Type B pancreatic cell (in vitro differentiated cells): ENCODE data around the gene MAGI3. TPM values are rescaled to one million over a fixed set of nuclear protein-coding genes. Genes with fewer than 3 reads are reported as not detected.

Experiments used
- DNase-seq: peaks from one replicate; pipeline ENCODE4 v3.0.0; 2021; ENCODE audit warnings: mixed read lengths; ENCODE audit not compliant: unreplicated experiment; ENCODE audit errors: extremely low spot score
- H3K27ac Mint-ChIP-seq: 2 replicates; pipeline ENCODE4 v1.8.0; 2021; ENCODE audit warnings: mild to moderate bottlenecking, mixed read lengths
- H3K27me3 Mint-ChIP-seq: 2 replicates; pipeline ENCODE4 v1.8.0; 2021; ENCODE audit warnings: mixed read lengths
- H3K36me3 Mint-ChIP-seq: 2 replicates; pipeline ENCODE4 v1.8.0; 2021; ENCODE audit warnings: mixed read lengths
- H3K4me1 Mint-ChIP-seq: one replicate; pipeline ENCODE4 v1.8.0; 2021; ENCODE audit warnings: mixed read lengths; ENCODE audit not compliant: unreplicated experiment
- H3K4me3 Mint-ChIP-seq: 2 replicates; pipeline ENCODE4 v1.8.0; 2021; ENCODE audit warnings: mild to moderate bottlenecking, mixed read lengths
- H3K9me3 Mint-ChIP-seq: 2 replicates; pipeline ENCODE4 v1.8.0; 2021; ENCODE audit warnings: mixed read lengths
- total RNA-seq: library from RNA; stranded (reverse); gene quantifications from 2 replicates; pipeline ENCODE4 v1.2.1, GENCODE V29; 2021; ENCODE audit warnings: low replicate concordance
- TF ChIP-seq, protein P1 (sequence below): fragments of 200-600 bp; sonication (generic); conservative IDR thresholded peaks from 2 replicates; pipeline ENCODE4 v1.5.0; 2021; ENCODE audit warnings: antibody characterized with exemption, mild to moderate bottlenecking

MAGI3 gene
- total RNA-seq, 1 donor from 2014 or later = 19.2 TPM

- TF ChIP-seq, protein P1, sequence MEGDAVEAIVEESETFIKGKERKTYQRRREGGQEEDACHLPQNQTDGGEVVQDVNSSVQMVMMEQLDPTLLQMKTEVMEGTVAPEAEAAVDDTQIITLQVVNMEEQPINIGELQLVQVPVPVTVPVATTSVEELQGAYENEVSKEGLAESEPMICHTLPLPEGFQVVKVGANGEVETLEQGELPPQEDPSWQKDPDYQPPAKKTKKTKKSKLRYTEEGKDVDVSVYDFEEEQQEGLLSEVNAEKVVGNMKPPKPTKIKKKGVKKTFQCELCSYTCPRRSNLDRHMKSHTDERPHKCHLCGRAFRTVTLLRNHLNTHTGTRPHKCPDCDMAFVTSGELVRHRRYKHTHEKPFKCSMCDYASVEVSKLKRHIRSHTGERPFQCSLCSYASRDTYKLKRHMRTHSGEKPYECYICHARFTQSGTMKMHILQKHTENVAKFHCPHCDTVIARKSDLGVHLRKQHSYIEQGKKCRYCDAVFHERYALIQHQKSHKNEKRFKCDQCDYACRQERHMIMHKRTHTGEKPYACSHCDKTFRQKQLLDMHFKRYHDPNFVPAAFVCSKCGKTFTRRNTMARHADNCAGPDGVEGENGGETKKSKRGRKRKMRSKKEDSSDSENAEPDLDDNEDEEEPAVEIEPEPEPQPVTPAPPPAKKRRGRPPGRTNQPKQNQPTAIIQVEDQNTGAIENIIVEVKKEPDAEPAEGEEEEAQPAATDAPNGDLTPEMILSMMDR = no peak
- no peaks in the 10 kb centered on the region for H3K9me3 Mint-ChIP-seq
- no peaks in the 10 kb centered on the region for H3K27me3 Mint-ChIP-seq
- no peaks in the 10 kb centered on the region for H3K4me1 Mint-ChIP-seq
- no peak overlapping the region for H3K4me3 Mint-ChIP-seq
- no peak overlapping the region for H3K27ac Mint-ChIP-seq
- DNase-seq = no peak
- H3K36me3 Mint-ChIP-seq = peaks cover 8% of the 10 kb centered on the region
Measured at GRCh38 chr1:113615425-113615824, 225.1 kb downstream of the MAGI3 start.

- Mint-ChIP-seq H3K4me3 (no peak overlapping the region), H3K27ac (no peak overlapping the region), H3K36me3 (peaks cover 14% of the 10 kb centered on the region), H3K27me3 (no peaks in the 10 kb centered on the region), H3K4me1 (no peaks in the 10 kb centered on the region), H3K9me3 (no peaks in the 10 kb centered on the region)
- DNase-seq = no peak
- TF ChIP-seq, protein P1 = no peak
Measured at GRCh38 chr1:113616156-113616555, 225.8 kb downstream of the MAGI3 start.

- H3K27ac Mint-ChIP-seq = no peak overlapping the region
- no peaks in the 10 kb centered on the region for H3K4me1 Mint-ChIP-seq
- H3K4me3 Mint-ChIP-seq = no peak overlapping the region
- peaks cover 15% of the 10 kb centered on the region for H3K36me3 Mint-ChIP-seq
- TF ChIP-seq, protein P1 = no peak
- H3K9me3 Mint-ChIP-seq = no peaks in the 10 kb centered on the region
- H3K27me3 Mint-ChIP-seq = no peaks in the 10 kb centered on the region
- no peak for DNase-seq
Measured at GRCh38 chr1:113617438-113618141, 227.3 kb downstream of the MAGI3 start.

- TF ChIP-seq, protein P1 = no peak
- H3K4me1 Mint-ChIP-seq = no peaks in the 10 kb centered on the region
- DNase-seq = no peak
- H3K9me3 Mint-ChIP-seq = peaks cover 8% of the 10 kb centered on the region
- no peaks in the 10 kb centered on the region for H3K27me3 Mint-ChIP-seq
- H3K4me3 Mint-ChIP-seq = no peak overlapping the region
- H3K36me3 Mint-ChIP-seq = peaks cover 47% of the 10 kb centered on the region
- no peak overlapping the region for H3K27ac Mint-ChIP-seq
Measured at GRCh38 chr1:113628997-113629396, 238.7 kb downstream of the MAGI3 start.

DNA sequence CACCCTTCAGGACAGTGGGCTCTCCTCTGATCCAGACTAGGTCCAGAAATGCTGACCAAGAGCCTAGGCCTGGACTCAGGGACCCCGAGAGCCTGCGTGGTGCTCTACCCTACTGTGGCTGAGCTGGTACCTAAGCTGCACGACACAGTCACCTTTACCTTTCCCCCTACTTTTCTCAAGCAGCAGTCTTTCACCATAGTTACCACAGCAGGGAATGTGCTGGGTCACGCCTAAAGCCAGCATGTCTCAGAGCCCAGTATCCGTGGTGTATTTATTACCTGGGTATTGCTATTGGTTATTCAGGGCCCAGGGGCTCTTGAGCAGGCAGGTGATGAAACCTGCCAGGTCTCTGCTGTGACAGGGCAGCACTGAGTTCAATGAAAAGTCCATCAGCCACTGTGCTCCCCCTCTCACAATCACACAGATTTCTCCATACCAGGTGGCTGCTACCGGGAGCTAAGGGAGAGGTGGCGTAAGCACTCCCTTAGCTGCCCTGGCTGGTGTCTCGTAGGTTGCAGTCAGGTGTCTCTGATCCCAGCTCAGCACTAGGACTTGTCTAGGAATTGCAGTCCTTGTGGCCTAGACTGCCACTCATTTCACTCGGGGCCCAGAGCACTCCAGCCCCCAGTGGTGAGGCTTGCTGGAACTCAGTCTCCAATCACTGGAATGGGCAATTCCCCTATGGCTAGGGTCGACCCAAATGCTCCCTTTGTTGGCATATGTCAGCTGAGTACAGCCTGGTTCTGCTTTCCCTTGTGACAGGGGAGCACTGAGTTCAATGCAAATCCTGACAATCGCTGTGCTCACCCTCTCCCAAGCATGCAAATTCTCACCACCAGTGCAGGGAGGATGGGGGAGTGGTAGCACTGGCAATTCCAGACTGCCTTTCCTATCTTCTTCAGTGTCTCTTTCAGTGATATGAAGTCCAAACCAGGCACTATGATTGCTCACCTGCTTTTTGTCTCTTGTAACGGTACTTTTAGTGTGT is 240.3 kb downstream of the MAGI3 start:
- Mint-ChIP-seq H3K27ac (no peak overlapping the region), H3K4me1 (no peaks in the 10 kb centered on the region), H3K36me3 (peaks cover 32% of the 10 kb centered on the region), H3K4me3 (no peak overlapping the region), H3K27me3 (no peaks in the 10 kb centered on the region), H3K9me3 (peaks cover 5% of the 10 kb centered on the region)
- TF ChIP-seq, protein P1 = no peak
- DNase-seq = no peak
